ENCODE data around the gene DYSF.

DNA sequence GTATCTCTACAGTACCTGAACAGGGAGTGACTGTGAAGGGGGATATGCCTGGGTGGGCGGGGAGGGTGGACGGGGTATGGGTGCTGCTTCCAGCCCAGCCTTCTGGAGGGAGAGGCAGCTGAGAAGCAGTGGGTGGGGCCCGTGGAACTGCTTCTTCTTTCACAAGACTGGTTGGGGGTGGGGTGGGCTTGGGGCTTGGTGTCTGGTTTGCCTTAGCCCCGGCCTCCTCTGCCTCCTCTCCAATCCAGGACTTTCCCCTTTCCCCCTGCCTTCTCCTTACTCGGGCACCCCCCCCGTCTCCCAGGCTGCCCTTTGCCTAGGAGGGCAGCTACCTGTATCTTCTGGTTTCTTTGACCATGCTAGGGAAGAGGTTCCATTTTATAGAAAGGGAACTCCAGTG, 233.4 kb downstream of the DYSF start:
- no peak for TF ChIP-seq JUN (IDR thresholded peaks at IDR 0.05; ENCODE audit: borderline replicate concordance, insufficient read depth, insufficient read length, low read depth)
- TF ChIP-seq EZH2 (IDR thresholded peaks at IDR 0.05; ENCODE audit: borderline replicate concordance, low read depth, low read length, severe bottlenecking) = no peak
- TF ChIP-seq POLR2A (IDR thresholded peaks at IDR 0.05; ENCODE audit: low read depth, low read length) = no peak
- TF ChIP-seq, protein P1, sequence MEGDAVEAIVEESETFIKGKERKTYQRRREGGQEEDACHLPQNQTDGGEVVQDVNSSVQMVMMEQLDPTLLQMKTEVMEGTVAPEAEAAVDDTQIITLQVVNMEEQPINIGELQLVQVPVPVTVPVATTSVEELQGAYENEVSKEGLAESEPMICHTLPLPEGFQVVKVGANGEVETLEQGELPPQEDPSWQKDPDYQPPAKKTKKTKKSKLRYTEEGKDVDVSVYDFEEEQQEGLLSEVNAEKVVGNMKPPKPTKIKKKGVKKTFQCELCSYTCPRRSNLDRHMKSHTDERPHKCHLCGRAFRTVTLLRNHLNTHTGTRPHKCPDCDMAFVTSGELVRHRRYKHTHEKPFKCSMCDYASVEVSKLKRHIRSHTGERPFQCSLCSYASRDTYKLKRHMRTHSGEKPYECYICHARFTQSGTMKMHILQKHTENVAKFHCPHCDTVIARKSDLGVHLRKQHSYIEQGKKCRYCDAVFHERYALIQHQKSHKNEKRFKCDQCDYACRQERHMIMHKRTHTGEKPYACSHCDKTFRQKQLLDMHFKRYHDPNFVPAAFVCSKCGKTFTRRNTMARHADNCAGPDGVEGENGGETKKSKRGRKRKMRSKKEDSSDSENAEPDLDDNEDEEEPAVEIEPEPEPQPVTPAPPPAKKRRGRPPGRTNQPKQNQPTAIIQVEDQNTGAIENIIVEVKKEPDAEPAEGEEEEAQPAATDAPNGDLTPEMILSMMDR (IDR thresholded peaks at IDR 0.05; ENCODE audit: extremely low read depth in 1 of 2, insufficient read depth in 1 of 2, low read depth in 1 of 2, low read length in 2 of 2) = no peak
- TF ChIP-seq POLR2AphosphoS5 (IDR thresholded peaks at IDR 0.05; ENCODE audit: insufficient read depth, low read depth, low read length) = no peak
- TF ChIP-seq, protein P2, sequence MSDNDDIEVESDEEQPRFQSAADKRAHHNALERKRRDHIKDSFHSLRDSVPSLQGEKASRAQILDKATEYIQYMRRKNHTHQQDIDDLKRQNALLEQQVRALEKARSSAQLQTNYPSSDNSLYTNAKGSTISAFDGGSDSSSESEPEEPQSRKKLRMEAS (IDR thresholded peaks at IDR 0.05; ENCODE audit: insufficient read depth, insufficient read length) = no peak
- no peak for TF ChIP-seq FOS (IDR thresholded peaks at IDR 0.05; ENCODE audit: borderline replicate concordance, insufficient read depth, low read length)
- TF ChIP-seq MYC (IDR thresholded peaks at IDR 0.05; ENCODE audit: low read depth, low read length) = no peak
- no peak for TF ChIP-seq GATA2 (IDR thresholded peaks at IDR 0.05; ENCODE audit: insufficient read depth, insufficient read length, low read depth, low read length)

Measured in endothelial cell of umbilical vein (primary cell).